DOHH2 (cell line): ENCODE results near the gene IGF1R.

Experiments used
- H3F3A ChIP-seq: fragments of 200-600 bp; sonication (generic), shearing (Covaris generic); 2 replicates; pipeline ENCODE4 v1.6.0; 2016; ENCODE audit warnings: antibody characterized with exemption, mild to moderate bottlenecking; ENCODE audit not compliant: control insufficient read depth, insufficient read depth
- H3K27ac ChIP-seq: fragments of 200-600 bp; sonication (generic); 2 replicates; pipeline ENCODE4 v1.5.1; 2014; ENCODE audit warnings: low read depth, mild to moderate bottlenecking, low read length, moderate library complexity
- H3K27me3 ChIP-seq: fragments of 200-600 bp; sonication (generic); 2 replicates; pipeline ENCODE4 v1.6.1; 2014; ENCODE audit warnings: mild to moderate bottlenecking, low read length, mixed read lengths; ENCODE audit not compliant: control insufficient read depth
- H3K36me3 ChIP-seq: fragments of 200-600 bp; sonication (generic); 2 replicates; pipeline ENCODE4 v1.6.1; 2014; ENCODE audit warnings: mild to moderate bottlenecking, low read length, moderate library complexity, mixed read lengths; ENCODE audit not compliant: control insufficient read depth
- H3K4me1 ChIP-seq: fragments of 200-600 bp; sonication (generic); 2 replicates; pipeline ENCODE4 v1.6.1; 2014; ENCODE audit warnings: mild to moderate bottlenecking, low read length, mixed read lengths; ENCODE audit not compliant: control insufficient read depth
- H3K4me2 ChIP-seq: fragments of 200-600 bp; sonication (generic); 2 replicates; pipeline ENCODE4 v1.6.0; 2014; ENCODE audit warnings: mild to moderate bottlenecking, low read length, moderate library complexity
- H3K4me3 ChIP-seq: fragments of 200-600 bp; sonication (generic); 2 replicates; pipeline ENCODE4 v1.5.1; 2014; ENCODE audit warnings: mild to moderate bottlenecking, low read length, mixed read lengths
- H3K79me2 ChIP-seq: fragments of 200-600 bp; sonication (generic); 2 replicates; pipeline ENCODE4 v1.6.1; 2014; ENCODE audit warnings: mild to moderate bottlenecking, low read length, mixed read lengths; ENCODE audit not compliant: control insufficient read depth
- H3K9me2 ChIP-seq: fragments of 200-600 bp; sonication (generic); replicated peaks from 2 replicates; pipeline ENCODE4 v1.6.1; 2014; ENCODE audit warnings: mild to moderate bottlenecking, low read length, mixed read lengths; ENCODE audit not compliant: control insufficient read depth
- H3K9me3 ChIP-seq: fragments of 200-600 bp; sonication (generic); 2 replicates; pipeline ENCODE4 v1.6.1; 2014; ENCODE audit warnings: antibody characterized with exemption, low read length, mixed read lengths; ENCODE audit not compliant: control insufficient read depth, insufficient read depth
- H4K20me1 ChIP-seq: fragments of 200-600 bp; sonication (generic); 2 replicates; pipeline ENCODE4 v1.6.0; 2014; ENCODE audit warnings: low read depth, mild to moderate bottlenecking, antibody characterized with exemption, low read length, moderate library complexity; ENCODE audit not compliant: control insufficient read depth, insufficient read depth
- CTCF ChIP-seq: fragments of 200-600 bp; sonication (generic); IDR thresholded peaks from one replicate; pipeline ENCODE4 v1.5.1; 2014; ENCODE audit warnings: antibody characterized with exemption, mild to moderate bottlenecking, low read depth, low read length; ENCODE audit not compliant: poor library complexity, severe bottlenecking
- EZH2phosphoT487 ChIP-seq: fragments of 200-600 bp; sonication (generic); IDR thresholded peaks from 2 replicates; pipeline ENCODE4 v1.6.1; 2017; ENCODE audit warnings: borderline replicate concordance, mild to moderate bottlenecking, antibody characterized with exemption, low read length, moderate library complexity, mixed read lengths

IGF1R gene

GRCh38 chr15:98700519-98700918 lies 52.2 kb downstream of the IGF1R start:
- Histone ChIP-seq H3K4me3 (no peak overlapping the region), H3K27me3 (no peaks in the 10 kb centered on the region), H3K79me2 (peaks cover 5% of the 10 kb centered on the region; the same call in 1 of the 2 replicates), H3K9me3 (no peaks in the 10 kb centered on the region), H3K4me2 (no peak overlapping the region), H3F3A (no peaks in the 10 kb centered on the region), H3K4me1 (no peaks in the 10 kb centered on the region), H3K36me3 (no peaks in the 10 kb centered on the region), H3K27ac (no peak overlapping the region), H4K20me1 (peaks cover 16% of the 10 kb centered on the region; the same call in 1 of the 2 replicates), H3K9me2 (no peaks in the 10 kb centered on the region)
- TF ChIP-seq EZH2phosphoT487 (no peak), CTCF (no peak)

GRCh38 chr15:98703126-98703685 lies 54.9 kb downstream of the IGF1R start:
- Histone ChIP-seq H4K20me1 (peaks cover 13% of the 10 kb centered on the region; the same call in 1 of the 2 replicates), H3K4me2 (no peak overlapping the region), H3K79me2 (peaks cover 2% of the 10 kb centered on the region; the same call in 1 of the 2 replicates), H3K27ac (no peak overlapping the region), H3F3A (no peaks in the 10 kb centered on the region), H3K4me1 (no peaks in the 10 kb centered on the region), H3K9me3 (no peaks in the 10 kb centered on the region), H3K36me3 (no peaks in the 10 kb centered on the region), H3K9me2 (no peaks in the 10 kb centered on the region), H3K27me3 (no peaks in the 10 kb centered on the region), H3K4me3 (no peak overlapping the region)
- no peak for TF ChIP-seq EZH2phosphoT487
- no peak for TF ChIP-seq CTCF

- H3K9me3 ChIP-seq, result no peaks in the 10 kb centered on the region
- H3K4me2 ChIP-seq, result no peak overlapping the region
- no peaks in the 10 kb centered on the region for H3K9me2 ChIP-seq
- no peaks in the 10 kb centered on the region for H3F3A ChIP-seq
- H3K27me3 ChIP-seq, result no peaks in the 10 kb centered on the region
- H3K36me3 ChIP-seq, result no peaks in the 10 kb centered on the region
- no peak overlapping the region for H3K27ac ChIP-seq
- H3K4me1 ChIP-seq, result no peaks in the 10 kb centered on the region
- 0 out of 2 replicates have a peak, but pooled peaks cover 5% of the 10 kb centered on the region for H4K20me1 ChIP-seq
- H3K4me3 ChIP-seq, result no peak overlapping the region
- TF ChIP-seq CTCF, result no peak
- TF ChIP-seq EZH2phosphoT487, result no peak
- H3K79me2 ChIP-seq, result peaks cover 2% of the 10 kb centered on the region; the same call in 1 of the 2 replicates
Measured at GRCh38 chr15:98705070-98705469, 56.7 kb downstream of the IGF1R start.
